Activated naive CD4-positive, alpha-beta T cell treated with anti-CD3 and anti-CD28 coated beads, Interleukin-2, amount 50 U/mL, for 72 hours (primary cell): ENCODE results near the gene SND1. TPM values are rescaled to one million over a fixed set of nuclear protein-coding genes. Genes with fewer than 3 reads are reported as not detected.

Source experiments
- ATAC-seq, 2 donors: fragments of 150-1000 bp; cut with Tn5 transposase; 2 replicates each; pipeline ENCODE4 v1.10.0; 2021; ENCODE audit warnings: mild to moderate bottlenecking in 2 of 2, moderate library complexity in 2 of 2
- DNase-seq, 2 donors: peaks; one replicate each; pipeline ENCODE4 v3.0.0; 2021 to 2022; ENCODE audit warnings: low spot score in 2 of 2
- H3K27ac Mint-ChIP-seq, 2 donors: one replicate each; pipeline ENCODE4 v1.8.0; 2022; ENCODE audit warnings: mild to moderate bottlenecking in 2 of 2, mixed read lengths in 2 of 2
- H3K36me3 Mint-ChIP-seq, 2 donors: one replicate each; pipeline ENCODE4 v1.8.0; 2022; ENCODE audit warnings: mixed read lengths in 2 of 2
- H3K9me3 Mint-ChIP-seq, 2 donors: one replicate each; pipeline ENCODE4 v1.8.0; 2022; ENCODE audit warnings: mixed read lengths in 2 of 2
- total RNA-seq, 2 donors: library from RNA; stranded (reverse); gene quantifications; one replicate each; pipeline ENCODE4 v1.2.3, GENCODE V29; 2022

The SND1 gene
- total RNA-seq, 2 donors from 2014 or later = 175 to 246 TPM

- no peak for DNase-seq
- Mint-ChIP-seq H3K9me3 (no peaks in the 10 kb centered on the region), H3K27ac (peak overlapping the region in 1 of 2 donors; percentile 11), H3K36me3 (peaks cover 14 to 23% of the 10 kb centered on the region in 2 donors)
- no peak for ATAC-seq
These were observed 82.0 kb downstream of the SND1 start for GRCh38 chr7:127733986-127734385.

DNA sequence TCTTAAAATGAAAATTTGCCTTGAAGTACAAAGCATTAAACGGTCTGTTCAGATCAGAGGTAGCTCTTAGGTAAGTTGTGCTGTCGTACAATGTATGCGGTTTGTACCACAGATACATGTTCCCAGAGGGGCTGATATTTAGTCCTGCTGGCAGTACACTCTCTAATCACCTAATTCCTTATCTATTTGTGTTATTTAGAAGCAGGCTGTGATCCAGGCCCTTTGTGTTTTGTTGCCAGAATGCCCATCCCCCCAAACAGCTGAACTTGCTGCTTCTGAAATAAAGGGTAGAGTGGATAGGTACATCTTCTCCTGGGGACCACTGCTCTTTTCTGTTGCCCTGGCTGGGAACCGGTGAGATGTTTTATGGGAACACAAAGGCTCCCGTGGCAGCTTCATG is 84.5 kb downstream of the SND1 start:
- Mint-ChIP-seq H3K9me3 (no peaks in the 10 kb centered on the region), H3K36me3 (peaks cover 8 to 19% of the 10 kb centered on the region in 2 donors), H3K27ac (no peak overlapping the region)
- DNase-seq = no peak
- no peak for ATAC-seq

- no peaks in the 10 kb centered on the region for H3K9me3 Mint-ChIP-seq
- H3K36me3 Mint-ChIP-seq = peaks cover 13 to 23% of the 10 kb centered on the region in 2 donors
- DNase-seq (no peak), ATAC-seq (no peak)
- no peak overlapping the region for H3K27ac Mint-ChIP-seq
These were observed 86.9 kb downstream of the SND1 start for GRCh38 chr7:127738859-127739258.

DNA sequence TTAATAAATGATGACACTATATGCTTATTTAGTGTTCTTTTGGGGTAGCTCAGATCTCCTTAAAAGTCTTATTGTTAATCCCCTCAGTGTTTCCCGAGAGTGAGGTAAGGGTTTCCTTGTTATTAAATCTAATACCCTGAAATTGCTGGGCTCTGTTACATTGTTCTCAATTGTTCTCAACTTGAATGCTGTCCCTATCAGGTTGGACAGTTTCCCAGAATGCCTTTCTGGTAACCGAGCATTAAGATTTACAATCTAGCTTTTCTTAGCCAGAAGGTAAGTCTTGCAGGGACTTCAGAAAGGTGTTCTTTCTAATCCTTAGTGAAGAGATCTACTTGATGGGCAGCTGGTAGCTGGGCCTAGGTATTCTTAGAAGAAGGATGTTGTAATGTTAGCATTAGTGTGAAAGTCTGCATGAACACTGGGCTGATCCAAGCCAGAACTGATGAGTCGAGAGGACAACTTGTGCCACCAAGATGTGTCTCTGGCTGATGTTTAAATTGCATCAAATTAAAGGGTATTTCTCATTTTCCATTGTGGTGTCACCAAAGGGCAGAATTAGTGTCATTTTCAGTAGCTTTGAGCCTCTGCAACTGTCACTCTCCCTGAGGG is 89.9 kb downstream of the SND1 start:
- DNase-seq (no peak), ATAC-seq (no peak)
- Mint-ChIP-seq H3K9me3 (no peaks in the 10 kb centered on the region), H3K27ac (peak overlapping the region in 1 of 2 donors; percentile 47), H3K36me3 (peaks cover 11 to 31% of the 10 kb centered on the region in 2 donors)

DNA sequence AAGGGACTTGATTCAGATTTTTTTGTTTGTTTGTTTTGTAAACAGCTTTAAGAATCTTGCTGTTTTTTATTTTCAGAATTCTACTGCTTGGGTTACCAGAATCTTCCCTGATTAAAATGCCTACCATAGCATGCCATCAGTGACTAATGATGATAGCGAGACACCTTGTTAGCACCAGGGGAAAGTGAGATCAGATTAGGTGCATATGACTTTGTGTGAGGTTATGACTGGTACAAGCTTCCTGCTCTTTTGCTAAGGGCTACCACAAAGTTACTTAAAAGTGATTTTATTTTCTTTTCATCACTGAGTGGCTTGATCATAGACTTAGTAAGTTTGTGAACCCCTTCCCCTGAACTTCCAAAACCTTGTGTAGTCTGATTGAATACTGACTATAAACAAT is 93.5 kb downstream of the SND1 start:
- Mint-ChIP-seq H3K9me3 (no peaks in the 10 kb centered on the region), H3K36me3 (peaks cover 34 to 52% of the 10 kb centered on the region in 2 donors), H3K27ac (peak overlapping the region; percentile 31 to 37)
- peak; percentile 93 to 97 for ATAC-seq
- peak in 1 of 2 donors; percentile 6 for DNase-seq

- DNase-seq = no peak
- peak overlapping the region in 1 of 2 donors; percentile 24 for H3K27ac Mint-ChIP-seq
These were observed 99.1 kb downstream of the SND1 start for GRCh38 chr7:127751062-127751461.

GRCh38 chr7:127751490-127752448 is 99.8 kb downstream of the SND1 start:
- H3K9me3 Mint-ChIP-seq = no peaks in the 10 kb centered on the region
- ATAC-seq (peak in 1 of 2 donors; percentile 24), DNase-seq (no peak)
- peaks cover 28 to 29% of the 10 kb centered on the region in 2 donors for H3K36me3 Mint-ChIP-seq
- no peak overlapping the region for H3K27ac Mint-ChIP-seq

More at GRCh38 chr7:127751062-127751461, 99.1 kb downstream of the SND1 start:
- Mint-ChIP-seq H3K9me3 (no peaks in the 10 kb centered on the region), H3K36me3 (peaks cover 30 to 31% of the 10 kb centered on the region in 2 donors)
- peak in 1 of 2 donors; percentile 37 for ATAC-seq

DNA sequence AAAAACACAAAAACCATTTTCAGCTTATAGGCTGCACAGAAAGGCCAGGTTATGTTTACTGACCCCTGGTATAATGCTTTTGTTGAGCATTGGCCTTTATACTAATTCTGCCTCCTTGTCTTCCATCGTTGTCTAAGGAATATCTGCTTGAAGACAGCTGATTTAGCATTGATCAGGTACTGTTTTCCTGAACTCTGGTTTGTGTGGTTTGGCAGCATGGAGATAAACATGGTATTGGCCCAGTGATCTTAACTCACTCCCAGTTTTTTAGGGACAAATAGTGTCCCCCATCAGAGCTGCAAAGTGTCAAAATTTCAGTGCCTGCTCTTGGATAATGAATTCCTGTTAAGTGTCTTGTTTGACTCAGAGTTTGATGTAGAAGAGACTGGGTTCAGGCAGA is 100.8 kb downstream of the SND1 start:
- H3K9me3 Mint-ChIP-seq = no peaks in the 10 kb centered on the region
- no peak for DNase-seq
- peaks cover 22 to 23% of the 10 kb centered on the region in 2 donors for H3K36me3 Mint-ChIP-seq
- no peak for ATAC-seq
- no peak overlapping the region for H3K27ac Mint-ChIP-seq

- ATAC-seq (no peak), DNase-seq (no peak)
- H3K36me3 Mint-ChIP-seq = peaks cover 9 to 12% of the 10 kb centered on the region in 2 donors
- H3K27ac Mint-ChIP-seq = no peak overlapping the region
- H3K9me3 Mint-ChIP-seq = no peaks in the 10 kb centered on the region
These were observed 102.5 kb downstream of the SND1 start for GRCh38 chr7:127754457-127754856.

- no peak for DNase-seq
- Mint-ChIP-seq H3K27ac (no peak overlapping the region), H3K36me3 (peaks cover 4 to 6% of the 10 kb centered on the region in 2 donors), H3K9me3 (no peaks in the 10 kb centered on the region)
- ATAC-seq = no peak
These were observed 103.5 kb downstream of the SND1 start for GRCh38 chr7:127755521-127755920.

GRCh38 chr7:127755965-127756364 is 104.0 kb downstream of the SND1 start:
- H3K27ac Mint-ChIP-seq = no peak overlapping the region
- DNase-seq = no peak
- peaks cover 4 to 6% of the 10 kb centered on the region in 2 donors for H3K36me3 Mint-ChIP-seq
- no peak for ATAC-seq
- H3K9me3 Mint-ChIP-seq = no peaks in the 10 kb centered on the region

- H3K27ac Mint-ChIP-seq = no peak overlapping the region
- H3K36me3 Mint-ChIP-seq = peaks cover 7 to 21% of the 10 kb centered on the region in 2 donors
- ATAC-seq (no peak), DNase-seq (no peak)
- no peaks in the 10 kb centered on the region for H3K9me3 Mint-ChIP-seq
These were observed 106.1 kb downstream of the SND1 start for GRCh38 chr7:127758105-127758504.

DNA sequence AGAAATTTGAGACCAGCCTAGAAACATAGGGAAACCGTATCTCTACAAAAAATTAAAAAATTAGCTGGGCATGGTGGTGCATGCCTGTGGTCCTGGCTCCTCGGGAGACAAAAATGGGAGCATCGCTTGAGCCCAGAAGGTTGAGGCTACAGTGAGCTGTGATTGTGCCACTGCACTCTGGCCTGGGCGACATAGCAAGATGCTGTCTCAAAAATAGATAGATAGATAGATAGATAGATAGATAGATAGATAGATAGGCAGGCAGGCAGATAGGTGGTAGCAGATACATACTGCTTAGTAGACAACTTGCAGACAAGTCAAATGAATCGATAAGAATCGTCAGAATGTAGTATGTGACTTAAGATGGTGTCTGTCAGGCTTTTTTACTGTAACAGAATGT is 106.9 kb downstream of the SND1 start:
- ATAC-seq = no peak
- no peaks in the 10 kb centered on the region for H3K9me3 Mint-ChIP-seq
- H3K36me3 Mint-ChIP-seq = peaks cover 7 to 21% of the 10 kb centered on the region in 2 donors
- H3K27ac Mint-ChIP-seq = no peak overlapping the region
- DNase-seq = no peak

- no peak overlapping the region for H3K27ac Mint-ChIP-seq
- peaks cover 14 to 28% of the 10 kb centered on the region in 2 donors for H3K36me3 Mint-ChIP-seq
- no peaks in the 10 kb centered on the region for H3K9me3 Mint-ChIP-seq
- no peak for DNase-seq
- no peak for ATAC-seq
These were observed 108.0 kb downstream of the SND1 start for GRCh38 chr7:127759945-127760421.

GRCh38 chr7:127760436-127761031 is 108.5 kb downstream of the SND1 start:
- H3K27ac Mint-ChIP-seq = no peak overlapping the region
- no peaks in the 10 kb centered on the region for H3K9me3 Mint-ChIP-seq
- peaks cover 19 to 33% of the 10 kb centered on the region in 2 donors for H3K36me3 Mint-ChIP-seq

DNA sequence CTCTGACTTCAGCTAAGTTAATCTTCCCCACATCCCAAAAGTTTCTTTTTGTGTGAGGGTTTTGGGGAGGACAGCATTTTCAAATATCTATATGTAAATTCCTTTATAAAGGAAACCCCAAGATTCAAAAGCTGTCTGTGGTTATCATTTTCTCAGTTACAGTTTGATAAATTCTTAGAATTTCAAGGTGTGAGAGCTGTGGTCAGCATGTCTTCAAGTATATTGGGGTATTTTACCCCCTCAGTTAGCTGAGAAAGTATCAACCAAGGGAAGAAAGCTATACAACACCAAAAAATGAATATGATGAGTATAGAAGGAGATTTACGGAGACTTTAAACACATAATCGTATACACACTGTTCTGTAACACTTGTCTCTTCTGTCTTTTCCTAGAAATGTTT is 109.2 kb downstream of the SND1 start:
- ATAC-seq (no peak), DNase-seq (no peak)
- H3K9me3 Mint-ChIP-seq = no peaks in the 10 kb centered on the region
- H3K27ac Mint-ChIP-seq = no peak overlapping the region
- H3K36me3 Mint-ChIP-seq = peaks cover 24 to 39% of the 10 kb centered on the region in 2 donors

More at GRCh38 chr7:127760436-127761031, 108.5 kb downstream of the SND1 start:
- DNase-seq (no peak), ATAC-seq (no peak)

DNA sequence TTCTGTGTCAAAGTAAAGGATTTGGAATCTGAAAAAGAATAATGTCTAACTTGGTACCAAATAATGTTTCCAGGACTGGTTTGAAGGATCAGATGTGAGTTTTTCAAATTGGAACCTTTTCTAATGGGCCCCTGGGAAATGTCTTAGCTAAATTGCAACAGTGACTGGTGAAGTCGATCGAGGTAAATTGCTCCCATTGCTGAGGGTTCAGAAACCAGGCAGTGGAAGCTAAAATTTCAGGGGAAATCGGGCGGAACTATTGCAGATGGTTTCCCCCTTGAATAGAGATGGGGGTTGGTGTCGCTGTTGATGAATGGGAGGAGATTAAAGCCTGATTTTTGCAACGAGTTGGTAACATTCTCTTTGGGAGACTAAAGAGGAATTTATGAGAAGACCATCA is 112.7 kb downstream of the SND1 start:
- no peak for ATAC-seq
- H3K36me3 Mint-ChIP-seq = peaks cover 33 to 49% of the 10 kb centered on the region in 2 donors

More for the DNA sequence above, 112.7 kb downstream of the SND1 start:
- Mint-ChIP-seq H3K9me3 (peaks cover 0 to 4% of the 10 kb centered on the region in 2 donors), H3K27ac (no peak overlapping the region)
- DNase-seq = no peak
